GM19397 (cell line): ENCODE results near the gene PGA5.
"Not testable (repeated sequence)": the region's sequence is repeated elsewhere in the genome, so short reads cannot be mapped to it uniquely, and the experiment has no call there.

Experiments
- ATAC-seq: cut with Tn5 transposase; IDR thresholded peaks from one replicate; pipeline ENCODE4 v1.9.1; 2021; ENCODE audit warnings: mild to moderate bottlenecking, moderate library complexity; ENCODE audit not compliant: unreplicated experiment

The PGA5 gene

GRCh38 chr11:61226457-61227137, 14.4 kb upstream of the PGA5 start:
- not testable (repeated sequence) for ATAC-seq

- ATAC-seq = not testable (repeated sequence)
These were observed 11.5 kb upstream of the PGA5 start for GRCh38 chr11:61229458-61229857.

- not testable (repeated sequence) for ATAC-seq
These were observed 9.9 kb upstream of the PGA5 start for GRCh38 chr11:61231033-61231432.

GRCh38 chr11:61231585-61231984, 9.4 kb upstream of the PGA5 start:
- not testable (repeated sequence) for ATAC-seq

GRCh38 chr11:61232548-61233145, 8.3 kb upstream of the PGA5 start:
- not testable (repeated sequence) for ATAC-seq

- ATAC-seq = not testable (repeated sequence)
These were observed 3.8 kb upstream of the PGA5 start for GRCh38 chr11:61237130-61237529.

GRCh38 chr11:61240288-61240687, 687 bp upstream of the PGA5 start:
- ATAC-seq = not testable (repeated sequence)

- ATAC-seq = not testable (repeated sequence)
These were observed 551 bp downstream of the PGA5 start for GRCh38 chr11:61241526-61241925.

- ATAC-seq = not testable (repeated sequence)
These were observed 4.4 kb downstream of the PGA5 start for GRCh38 chr11:61245284-61245964.

GRCh38 chr11:61248071-61248470, 7.1 kb downstream of the PGA5 start:
- not testable (repeated sequence) for ATAC-seq

- ATAC-seq = not testable (repeated sequence)
These were observed 8.2 kb downstream of the PGA5 start for GRCh38 chr11:61249201-61249600.

GRCh38 chr11:61250796-61251765, 10.1 kb downstream of the PGA5 start:
- not testable (repeated sequence) for ATAC-seq

GRCh38 chr11:61252332-61252731, 11.4 kb downstream of the PGA5 start:
- not testable (repeated sequence) for ATAC-seq

- ATAC-seq = no peak
These were observed 13.5 kb downstream of the PGA5 start for GRCh38 chr11:61254403-61255025.

- ATAC-seq = no peak
These were observed 15.9 kb downstream of the PGA5 start for GRCh38 chr11:61256710-61257482.

GRCh38 chr11:61258546-61258945, 17.6 kb downstream of the PGA5 start:
- ATAC-seq = no peak

GRCh38 chr11:61259363-61259762, 18.4 kb downstream of the PGA5 start:
- no peak for ATAC-seq

GRCh38 chr11:61264371-61264770, 23.4 kb downstream of the PGA5 start:
- ATAC-seq = no peak

- no peak for ATAC-seq
These were observed 23.8 kb downstream of the PGA5 start for GRCh38 chr11:61264795-61265194.

GRCh38 chr11:61265357-61265756, 24.4 kb downstream of the PGA5 start:
- ATAC-seq = no peak
